GM23338 (cell line): Measurements from ENCODE around the gene RAB3IL1.

ENCODE experiments used
- CREB1 ChIP-seq: fragments of 250-450 bp; sonication (Bioruptor Pico); IDR thresholded peaks from 2 replicates; pipeline ENCODE4 v1.5.0; 2020; ENCODE audit warnings: low read depth, mild to moderate bottlenecking, moderate library complexity
- EZH2 ChIP-seq: fragments of 200-600 bp; sonication (generic); IDR thresholded peaks from one replicate; pipeline ENCODE4 v1.8.0; 2017; ENCODE audit warnings: antibody characterized with exemption, mild to moderate bottlenecking, low read depth; ENCODE audit not compliant: unreplicated experiment
- EZH2phosphoT487 ChIP-seq: fragments of 200-600 bp; sonication (generic); IDR thresholded peaks from one replicate; pipeline ENCODE4 v1.8.1; 2018; ENCODE audit warnings: antibody characterized with exemption; ENCODE audit not compliant: unreplicated experiment
- JUNB ChIP-seq: IDR thresholded peaks from one replicate; pipeline ENCODE4 v1.6.1; 2016; ENCODE audit warnings: antibody characterized with exemption; ENCODE audit not compliant: unreplicated experiment
- POLR2AphosphoS5 ChIP-seq: IDR thresholded peaks from 2 replicates; pipeline ENCODE4 v1.6.1; 2016; ENCODE audit warnings: antibody characterized with exemption, low read depth
- TF ChIP-seq, protein P1 (sequence below), 2 experiments: fragments of 200-600 bp in 1 of 2; sonication (generic) in 1 of 2; conservative IDR thresholded peaks; 2 replicates each; pipeline versions ENCODE4 v1.5.1 to v1.6.1; 2016 to 2017; ENCODE audit warnings: antibody characterized with exemption in 2 of 2, low read depth in 2 of 2, mild to moderate bottlenecking in 2 of 2, moderate library complexity in 1 of 2
- TF ChIP-seq, protein P2 (sequence below): IDR thresholded peaks from one replicate; pipeline ENCODE4 v1.6.1; 2018; ENCODE audit warnings: antibody characterized with exemption; ENCODE audit not compliant: unreplicated experiment
- TF ChIP-seq, protein P3 (sequence below): IDR thresholded peaks from 2 replicates; pipeline ENCODE4 v1.6.1; 2016; ENCODE audit warnings: antibody characterized with exemption

DNA sequence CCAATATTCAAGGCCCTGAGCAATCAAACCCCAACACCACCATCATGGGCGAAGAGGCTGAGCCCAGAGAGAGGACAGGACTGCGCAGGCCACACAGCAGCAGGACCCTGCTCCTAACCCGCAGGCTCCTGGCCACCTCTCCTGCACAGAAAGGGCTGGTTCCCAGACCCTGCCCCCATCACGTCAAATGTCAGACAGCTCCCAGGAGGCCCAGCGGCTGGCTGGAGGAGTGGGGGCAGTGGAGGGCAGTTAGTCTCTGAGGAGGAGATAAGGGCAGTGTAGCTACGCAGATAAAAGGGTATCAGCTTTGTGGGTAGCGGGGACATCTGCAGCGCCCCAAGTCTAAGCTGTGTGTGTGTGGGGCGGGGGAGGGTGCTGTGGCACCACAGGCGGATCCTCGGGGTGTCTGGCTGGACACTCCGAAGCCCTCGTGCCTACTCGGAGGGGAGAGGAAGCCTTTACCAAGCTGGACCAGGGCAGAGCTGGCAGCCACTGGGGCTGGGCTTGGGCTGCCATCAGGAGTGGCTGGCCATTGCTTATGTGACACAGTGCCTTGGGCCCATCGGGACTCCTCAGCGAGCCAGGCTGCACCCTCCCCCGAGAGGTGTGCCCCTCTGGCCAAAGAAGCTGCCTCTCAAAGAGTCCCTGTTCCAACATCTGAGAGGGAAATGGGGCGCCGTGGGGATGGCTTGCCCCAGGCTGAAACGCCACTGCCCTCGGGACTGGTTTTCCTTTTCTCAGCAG is 47.5 kb downstream of the RAB3IL1 start:
- TF ChIP-seq, protein P1, sequence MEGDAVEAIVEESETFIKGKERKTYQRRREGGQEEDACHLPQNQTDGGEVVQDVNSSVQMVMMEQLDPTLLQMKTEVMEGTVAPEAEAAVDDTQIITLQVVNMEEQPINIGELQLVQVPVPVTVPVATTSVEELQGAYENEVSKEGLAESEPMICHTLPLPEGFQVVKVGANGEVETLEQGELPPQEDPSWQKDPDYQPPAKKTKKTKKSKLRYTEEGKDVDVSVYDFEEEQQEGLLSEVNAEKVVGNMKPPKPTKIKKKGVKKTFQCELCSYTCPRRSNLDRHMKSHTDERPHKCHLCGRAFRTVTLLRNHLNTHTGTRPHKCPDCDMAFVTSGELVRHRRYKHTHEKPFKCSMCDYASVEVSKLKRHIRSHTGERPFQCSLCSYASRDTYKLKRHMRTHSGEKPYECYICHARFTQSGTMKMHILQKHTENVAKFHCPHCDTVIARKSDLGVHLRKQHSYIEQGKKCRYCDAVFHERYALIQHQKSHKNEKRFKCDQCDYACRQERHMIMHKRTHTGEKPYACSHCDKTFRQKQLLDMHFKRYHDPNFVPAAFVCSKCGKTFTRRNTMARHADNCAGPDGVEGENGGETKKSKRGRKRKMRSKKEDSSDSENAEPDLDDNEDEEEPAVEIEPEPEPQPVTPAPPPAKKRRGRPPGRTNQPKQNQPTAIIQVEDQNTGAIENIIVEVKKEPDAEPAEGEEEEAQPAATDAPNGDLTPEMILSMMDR (conservative IDR thresholded peaks at IDR 0.05; ENCODE audit: low read depth in 2 of 2) = no peak
- TF ChIP-seq POLR2AphosphoS5 = no peak
- TF ChIP-seq JUNB = no peak
- no peak for TF ChIP-seq CREB1 (CRISPR knock-in tag)
- no peak for TF ChIP-seq EZH2
- TF ChIP-seq, protein P2, sequence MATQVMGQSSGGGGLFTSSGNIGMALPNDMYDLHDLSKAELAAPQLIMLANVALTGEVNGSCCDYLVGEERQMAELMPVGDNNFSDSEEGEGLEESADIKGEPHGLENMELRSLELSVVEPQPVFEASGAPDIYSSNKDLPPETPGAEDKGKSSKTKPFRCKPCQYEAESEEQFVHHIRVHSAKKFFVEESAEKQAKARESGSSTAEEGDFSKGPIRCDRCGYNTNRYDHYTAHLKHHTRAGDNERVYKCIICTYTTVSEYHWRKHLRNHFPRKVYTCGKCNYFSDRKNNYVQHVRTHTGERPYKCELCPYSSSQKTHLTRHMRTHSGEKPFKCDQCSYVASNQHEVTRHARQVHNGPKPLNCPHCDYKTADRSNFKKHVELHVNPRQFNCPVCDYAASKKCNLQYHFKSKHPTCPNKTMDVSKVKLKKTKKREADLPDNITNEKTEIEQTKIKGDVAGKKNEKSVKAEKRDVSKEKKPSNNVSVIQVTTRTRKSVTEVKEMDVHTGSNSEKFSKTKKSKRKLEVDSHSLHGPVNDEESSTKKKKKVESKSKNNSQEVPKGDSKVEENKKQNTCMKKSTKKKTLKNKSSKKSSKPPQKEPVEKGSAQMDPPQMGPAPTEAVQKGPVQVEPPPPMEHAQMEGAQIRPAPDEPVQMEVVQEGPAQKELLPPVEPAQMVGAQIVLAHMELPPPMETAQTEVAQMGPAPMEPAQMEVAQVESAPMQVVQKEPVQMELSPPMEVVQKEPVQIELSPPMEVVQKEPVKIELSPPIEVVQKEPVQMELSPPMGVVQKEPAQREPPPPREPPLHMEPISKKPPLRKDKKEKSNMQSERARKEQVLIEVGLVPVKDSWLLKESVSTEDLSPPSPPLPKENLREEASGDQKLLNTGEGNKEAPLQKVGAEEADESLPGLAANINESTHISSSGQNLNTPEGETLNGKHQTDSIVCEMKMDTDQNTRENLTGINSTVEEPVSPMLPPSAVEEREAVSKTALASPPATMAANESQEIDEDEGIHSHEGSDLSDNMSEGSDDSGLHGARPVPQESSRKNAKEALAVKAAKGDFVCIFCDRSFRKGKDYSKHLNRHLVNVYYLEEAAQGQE = no peak
- no peak for TF ChIP-seq EZH2phosphoT487
- TF ChIP-seq, protein P3, sequence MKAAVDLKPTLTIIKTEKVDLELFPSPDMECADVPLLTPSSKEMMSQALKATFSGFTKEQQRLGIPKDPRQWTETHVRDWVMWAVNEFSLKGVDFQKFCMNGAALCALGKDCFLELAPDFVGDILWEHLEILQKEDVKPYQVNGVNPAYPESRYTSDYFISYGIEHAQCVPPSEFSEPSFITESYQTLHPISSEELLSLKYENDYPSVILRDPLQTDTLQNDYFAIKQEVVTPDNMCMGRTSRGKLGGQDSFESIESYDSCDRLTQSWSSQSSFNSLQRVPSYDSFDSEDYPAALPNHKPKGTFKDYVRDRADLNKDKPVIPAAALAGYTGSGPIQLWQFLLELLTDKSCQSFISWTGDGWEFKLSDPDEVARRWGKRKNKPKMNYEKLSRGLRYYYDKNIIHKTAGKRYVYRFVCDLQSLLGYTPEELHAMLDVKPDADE = no peak
